HL-60 (cell line): ENCODE data around the gene CORIN.

Source experiments
- POLR2AphosphoS5 ChIP-seq: IDR thresholded peaks from 2 replicates; pipeline ENCODE4 v1.6.1; 2012; ENCODE audit warnings: low read depth
- SPI1 ChIP-seq: IDR thresholded peaks from 2 replicates; pipeline ENCODE4 v1.6.1; 2012; ENCODE audit warnings: low read depth, mild to moderate bottlenecking, borderline replicate concordance
- TF ChIP-seq, protein P1 (sequence below): IDR thresholded peaks from one replicate; pipeline ENCODE4 v1.5.1; 2011; ENCODE audit warnings: low read length, control low read depth, inconsistent platforms; ENCODE audit not compliant: insufficient read depth

DNA sequence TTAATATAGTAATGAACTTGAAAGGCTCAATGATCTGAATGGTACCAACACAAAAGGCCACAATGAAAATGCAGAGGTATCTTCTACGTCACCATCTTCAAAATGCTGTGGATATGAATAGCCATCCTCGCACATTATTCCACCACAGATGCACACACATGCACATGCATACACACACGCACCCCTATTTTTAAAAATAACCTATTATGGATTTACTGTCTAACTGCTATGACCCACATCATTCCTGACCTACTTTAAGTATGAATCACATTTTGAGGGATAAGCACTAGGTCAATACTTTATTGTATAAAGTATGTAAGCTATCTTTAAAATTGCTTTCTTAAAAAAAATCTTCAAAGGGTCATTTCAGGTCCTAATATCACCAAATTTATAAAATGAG is 24.4 kb upstream of the CORIN start:
- TF ChIP-seq POLR2AphosphoS5 (no peak), SPI1 (no peak)
- TF ChIP-seq, protein P1, sequence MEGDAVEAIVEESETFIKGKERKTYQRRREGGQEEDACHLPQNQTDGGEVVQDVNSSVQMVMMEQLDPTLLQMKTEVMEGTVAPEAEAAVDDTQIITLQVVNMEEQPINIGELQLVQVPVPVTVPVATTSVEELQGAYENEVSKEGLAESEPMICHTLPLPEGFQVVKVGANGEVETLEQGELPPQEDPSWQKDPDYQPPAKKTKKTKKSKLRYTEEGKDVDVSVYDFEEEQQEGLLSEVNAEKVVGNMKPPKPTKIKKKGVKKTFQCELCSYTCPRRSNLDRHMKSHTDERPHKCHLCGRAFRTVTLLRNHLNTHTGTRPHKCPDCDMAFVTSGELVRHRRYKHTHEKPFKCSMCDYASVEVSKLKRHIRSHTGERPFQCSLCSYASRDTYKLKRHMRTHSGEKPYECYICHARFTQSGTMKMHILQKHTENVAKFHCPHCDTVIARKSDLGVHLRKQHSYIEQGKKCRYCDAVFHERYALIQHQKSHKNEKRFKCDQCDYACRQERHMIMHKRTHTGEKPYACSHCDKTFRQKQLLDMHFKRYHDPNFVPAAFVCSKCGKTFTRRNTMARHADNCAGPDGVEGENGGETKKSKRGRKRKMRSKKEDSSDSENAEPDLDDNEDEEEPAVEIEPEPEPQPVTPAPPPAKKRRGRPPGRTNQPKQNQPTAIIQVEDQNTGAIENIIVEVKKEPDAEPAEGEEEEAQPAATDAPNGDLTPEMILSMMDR = no peak
